ENCODE results near the gene PBX3.

Gene PBX3

GRCh38 chr9:125983681-125984080 is 236.5 kb downstream of the PBX3 start:
- DNase-seq = no peak

- DNase-seq = no peak
Observed at GRCh38 chr9:125984461-125984860, 237.3 kb downstream of the PBX3 start.

- DNase-seq = no peak
Observed at GRCh38 chr9:125985142-125985997, 238.2 kb downstream of the PBX3 start.

DNA sequence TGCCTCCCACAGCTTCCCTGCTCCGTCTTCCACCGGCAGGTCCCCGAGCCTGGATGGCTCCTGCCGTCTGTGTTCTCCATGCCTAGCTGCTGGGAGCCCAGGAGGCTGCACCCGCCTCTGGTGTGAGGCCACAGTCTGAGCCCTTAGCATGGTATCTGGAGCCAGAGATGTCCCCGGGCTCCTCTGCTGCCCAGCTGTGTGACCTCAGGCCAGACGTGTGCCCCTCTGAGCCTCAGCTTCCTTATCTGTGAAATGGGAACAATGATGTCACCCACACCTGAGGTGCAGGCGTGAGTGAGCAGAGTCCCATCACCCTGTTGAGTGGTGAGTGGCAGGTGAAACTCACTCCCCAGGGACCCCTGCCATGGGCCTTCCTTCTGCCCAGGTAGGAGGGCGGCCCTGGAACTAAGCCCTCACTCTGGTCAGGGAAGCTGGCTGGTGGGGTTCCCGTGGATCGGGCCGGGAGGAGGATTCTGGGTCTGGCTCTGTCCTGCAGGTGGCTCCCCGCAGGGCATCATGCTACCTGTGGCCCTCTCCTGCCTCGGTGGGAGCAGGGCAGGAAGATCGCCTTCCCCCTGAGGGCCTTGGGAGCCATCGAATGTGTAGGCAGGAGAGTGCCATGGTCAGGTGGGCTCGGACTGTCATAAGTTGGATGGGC is 239.0 kb downstream of the PBX3 start:
- DNase-seq = no peak

DNA sequence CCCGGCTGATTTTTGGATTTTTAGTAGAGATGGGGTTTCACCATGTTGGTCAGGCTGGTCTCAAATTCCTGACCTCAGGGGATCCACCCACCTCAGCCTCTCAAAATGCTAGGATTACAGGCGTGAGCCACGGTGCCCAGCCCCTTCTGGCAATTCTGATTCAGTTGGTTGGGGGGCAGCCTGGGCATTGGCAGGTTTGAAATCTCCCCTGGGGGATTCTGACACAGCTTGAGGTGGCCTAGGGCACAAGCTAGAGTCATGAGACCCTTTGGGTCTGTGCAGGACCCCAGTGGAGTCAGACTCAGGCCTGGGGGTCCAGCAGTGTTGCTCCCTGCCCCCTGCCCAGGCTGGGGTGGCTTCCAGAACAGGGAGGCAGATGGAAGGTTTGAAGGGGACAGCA is 239.8 kb downstream of the PBX3 start:
- no peak for DNase-seq

DNA sequence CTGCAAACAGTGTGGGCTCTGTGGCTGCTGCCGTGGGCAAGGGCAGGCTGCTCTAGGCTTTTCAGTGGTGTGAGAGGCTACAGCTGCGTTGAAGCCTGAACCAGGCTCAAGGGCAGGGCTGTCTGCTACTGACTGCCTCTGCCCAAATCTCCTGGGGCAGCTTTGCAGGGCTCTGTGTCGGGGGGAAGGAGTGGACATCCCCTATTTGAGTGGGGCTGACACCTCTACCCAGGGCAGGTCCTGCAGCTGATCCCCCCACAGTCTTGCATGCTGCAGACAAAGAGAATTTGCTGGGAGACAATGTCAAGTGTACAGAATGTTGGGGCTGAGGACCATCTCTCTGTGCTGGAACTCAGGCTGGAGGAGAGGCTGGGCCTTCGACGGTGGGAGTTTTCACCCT is 240.2 kb downstream of the PBX3 start:
- DNase-seq = no peak

GRCh38 chr9:125988479-125989050 is 241.4 kb downstream of the PBX3 start:
- no peak for DNase-seq

GRCh38 chr9:125989090-125989501 is 241.9 kb downstream of the PBX3 start:
- DNase-seq = no peak

DNA sequence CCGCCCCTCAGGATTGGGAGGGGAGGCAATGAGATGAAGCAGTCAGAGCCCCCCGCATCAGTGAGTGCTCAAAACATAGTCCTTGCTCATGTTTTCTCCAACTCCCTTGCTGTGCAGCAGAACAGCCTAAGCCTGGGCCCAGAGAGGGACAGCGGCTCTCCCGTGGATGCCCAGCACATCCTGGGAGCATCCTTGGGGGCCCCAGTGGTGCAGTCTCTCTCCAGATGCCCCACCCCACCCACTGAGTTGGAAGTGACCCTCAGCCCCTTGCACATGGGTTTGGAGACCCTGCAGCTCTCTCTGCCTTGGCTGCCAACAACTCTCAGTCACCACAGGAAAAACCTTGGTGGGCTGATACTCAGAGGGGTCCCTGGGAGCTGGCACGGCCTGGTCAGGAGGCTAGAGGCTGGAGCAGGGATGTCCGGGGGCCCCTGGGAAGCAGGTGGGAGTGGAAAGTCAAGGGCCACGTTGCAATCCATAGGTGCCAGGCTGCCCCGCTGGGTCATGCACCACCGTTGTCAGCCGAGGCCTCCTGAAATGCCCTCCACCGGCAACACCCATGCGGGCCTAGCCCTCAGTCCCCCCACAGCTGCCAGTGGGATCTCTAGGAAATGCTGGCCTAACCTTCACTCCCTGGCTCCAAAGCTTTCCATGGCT is 242.5 kb downstream of the PBX3 start:
- no peak for DNase-seq

- no peak for DNase-seq
Observed at GRCh38 chr9:125990186-125990792, 243.1 kb downstream of the PBX3 start.

DNA sequence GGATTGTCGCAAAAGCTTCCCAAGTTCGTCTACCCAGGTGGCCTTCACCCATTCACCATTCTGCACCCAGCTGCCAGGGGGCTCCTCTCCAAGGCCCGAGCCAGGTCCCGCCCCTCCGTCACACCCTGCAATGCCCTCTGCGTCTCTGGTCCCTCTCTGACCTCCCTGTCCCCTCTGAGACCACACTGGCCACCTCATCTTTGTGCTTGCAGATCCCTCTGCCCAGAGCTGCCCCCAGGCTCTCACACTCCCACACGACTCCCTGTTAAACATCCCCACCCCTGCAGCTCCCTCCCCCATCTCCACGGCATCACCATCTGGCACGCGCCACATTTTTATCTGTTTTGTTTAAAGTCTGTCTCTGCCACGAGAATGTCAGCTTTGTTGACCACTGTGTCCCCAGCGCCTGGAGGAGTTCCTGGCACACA is 243.6 kb downstream of the PBX3 start:
- DNase-seq = no peak

GRCh38 chr9:125991886-125992529 is 244.8 kb downstream of the PBX3 start:
- DNase-seq = no peak

DNA sequence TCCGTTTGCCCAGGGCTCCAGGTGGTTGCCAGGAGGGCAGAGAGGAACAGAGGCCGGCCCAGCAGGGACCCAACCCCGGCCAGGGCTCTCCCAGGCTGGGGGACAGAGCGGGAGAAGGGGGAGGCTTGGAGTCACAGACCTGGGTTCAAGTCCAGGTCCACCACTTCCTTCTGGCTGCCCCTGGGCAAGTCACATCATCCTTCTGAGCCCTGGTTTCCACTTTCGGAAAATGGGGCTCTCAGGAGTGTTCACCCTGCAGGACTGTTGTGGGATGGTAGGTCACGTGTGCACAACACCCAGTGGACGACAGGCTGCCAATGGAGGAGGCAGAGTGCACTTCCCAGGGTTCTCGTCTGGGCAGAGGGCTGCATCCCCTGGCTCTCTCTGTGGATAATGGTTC is 245.4 kb downstream of the PBX3 start:
- DNase-seq = no peak

DNA sequence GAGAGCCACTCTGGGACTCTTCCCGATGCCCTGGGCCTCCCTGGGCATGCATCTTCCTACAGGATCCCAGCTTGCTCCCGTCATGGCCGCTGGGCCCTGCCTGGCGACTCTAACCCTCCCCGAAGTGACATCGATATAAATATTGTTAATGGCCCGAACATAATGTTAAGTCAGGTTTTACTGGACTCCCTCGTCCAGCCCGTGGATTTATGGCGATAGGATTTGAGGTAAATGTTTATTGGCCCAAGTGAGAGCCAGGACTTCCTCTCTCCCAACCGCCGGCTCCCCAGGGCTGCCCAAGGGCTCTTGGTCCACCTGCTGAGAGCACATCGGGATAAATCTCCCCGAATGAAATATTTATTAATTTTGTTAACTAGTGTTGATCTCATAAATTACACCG is 246.3 kb downstream of the PBX3 start:
- no peak for DNase-seq

GRCh38 chr9:125994066-125994943 is 247.1 kb downstream of the PBX3 start:
- DNase-seq = no peak

DNA sequence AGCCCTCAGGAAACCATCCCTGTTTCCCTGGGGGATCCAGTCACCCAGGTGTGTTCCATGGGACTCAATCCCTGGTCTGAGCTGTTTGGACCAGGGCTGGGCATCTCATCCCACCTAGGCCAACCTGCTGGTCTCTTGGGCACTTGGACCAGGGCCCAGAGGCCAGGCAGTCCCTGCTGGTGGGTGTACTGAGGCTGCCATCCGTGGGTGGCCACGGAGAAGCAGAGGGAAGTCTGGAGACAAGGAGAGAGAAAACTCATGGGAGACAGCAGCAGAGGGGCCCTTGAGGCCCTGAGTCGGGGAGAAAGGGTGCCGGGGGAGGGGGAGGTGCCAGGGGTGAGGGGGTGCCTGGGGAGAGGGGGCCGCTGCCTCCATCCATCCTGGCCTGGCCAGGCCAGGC is 247.8 kb downstream of the PBX3 start:
- DNase-seq = no peak

- no peak for DNase-seq
Observed at GRCh38 chr9:125995706-125996105, 248.5 kb downstream of the PBX3 start.

GRCh38 chr9:125996791-125997190 is 249.6 kb downstream of the PBX3 start:
- no peak for DNase-seq

GRCh38 chr9:125997196-125997823 is 250.1 kb downstream of the PBX3 start:
- DNase-seq = no peak

DNA sequence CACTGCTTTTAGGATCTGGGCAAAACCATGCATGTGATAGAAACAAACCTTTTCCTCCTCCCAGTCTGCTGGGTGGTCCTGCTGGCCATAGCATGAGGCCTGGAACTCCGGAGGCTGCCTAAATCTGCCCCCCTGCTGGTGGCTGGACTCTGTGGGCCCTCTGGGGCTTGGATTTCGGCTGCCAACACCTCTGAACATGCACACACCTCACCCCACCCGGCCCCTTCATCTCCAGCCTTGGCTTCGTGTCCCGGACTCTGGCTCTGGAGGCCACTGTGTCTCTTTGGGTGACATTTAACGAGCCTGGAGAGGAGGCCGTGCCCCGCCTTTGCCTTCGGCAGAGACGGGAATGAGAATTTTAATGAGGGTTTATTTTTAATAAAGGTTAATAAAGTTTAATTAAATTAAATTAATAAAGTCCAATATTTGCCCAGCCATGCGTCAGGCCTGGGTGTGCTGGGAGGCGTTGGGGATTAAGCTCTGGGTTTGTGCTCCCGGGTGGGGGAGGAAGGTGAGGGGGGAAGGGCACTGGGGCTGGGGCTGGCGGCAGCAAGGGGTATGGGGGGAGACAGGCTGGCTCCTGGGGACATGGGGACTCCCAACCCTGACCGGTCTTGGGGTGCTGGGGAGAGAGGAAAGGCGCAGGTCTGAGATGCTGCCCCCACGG is 251.8 kb downstream of the PBX3 start:
- no peak for DNase-seq

DNA sequence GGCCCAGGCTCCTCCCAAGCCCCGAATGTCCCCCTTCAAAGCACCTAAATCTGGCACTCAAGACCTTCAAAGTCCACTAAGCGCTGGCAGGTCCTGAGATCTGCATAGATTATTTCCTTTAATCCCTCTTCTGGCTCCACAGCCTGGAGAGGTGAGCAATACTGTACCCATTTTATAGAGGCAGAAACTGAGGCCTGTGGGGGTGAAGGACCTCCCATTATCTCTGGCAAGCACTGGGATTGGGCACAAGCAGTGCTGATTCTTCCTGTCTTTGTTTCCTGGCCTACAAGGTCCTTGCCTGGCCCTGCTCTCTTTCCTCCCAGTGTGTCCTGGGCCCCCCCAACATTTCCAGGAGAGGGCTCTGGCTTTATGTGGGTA is 252.3 kb downstream of the PBX3 start:
- no peak for DNase-seq

All from NCI-H748 treated with DMSO at 0.1 percent for 48 hours (cell line).